Measurements from ENCODE around the gene AGPAT4. TPM values are rescaled to one million over a fixed set of nuclear protein-coding genes. Genes with fewer than 3 reads are reported as not detected.
A peak's percentile ranks its signal among the peaks of the same experiment; 100 is the strongest.

Gene AGPAT4
- total RNA-seq, 2 donors from 2014 or later, result 3.6 to 9.2 TPM

DNA sequence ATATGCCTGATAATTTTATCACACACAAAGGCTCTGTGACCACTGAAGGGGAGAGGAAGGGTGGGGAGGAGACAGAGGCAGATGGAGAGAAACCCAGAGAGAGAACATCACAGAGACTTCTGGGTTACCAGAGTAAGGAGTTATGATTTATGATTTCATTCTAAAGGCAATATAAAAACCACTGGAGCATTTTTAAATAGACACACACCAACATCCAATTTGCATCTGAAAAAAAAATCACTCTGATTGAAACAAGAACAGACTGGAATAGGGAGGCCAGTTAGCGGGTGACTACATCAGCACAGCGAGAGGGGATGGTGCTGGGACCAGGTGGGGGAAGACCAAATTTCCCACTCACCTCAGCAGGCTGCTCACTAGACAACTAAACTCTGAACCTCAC is 104.8 kb downstream of the AGPAT4 start:
- TF ChIP-seq CTCF (IDR thresholded peaks at IDR 0.05), result no peak
- intact Hi-C loops (cut with DNase I), result no loop called here

GRCh38 chr6:161168281-161168891 is 105.5 kb downstream of the AGPAT4 start:
- Histone ChIP-seq H3K9ac (ENCODE audit: low read depth in 2 of 2, low read length in 2 of 2) (no peak overlapping the region), H3K9me3 (no peaks in the 10 kb centered on the region), H3K4me3 (no peak overlapping the region), H3K36me3 (no peaks in the 10 kb centered on the region), H3K4me1 (no peaks in the 10 kb centered on the region), H3K27ac (no peak overlapping the region), H3K27me3 (no peaks in the 10 kb centered on the region)
- DNase-seq, result peak; percentile 27
- TF ChIP-seq CTCF (IDR thresholded peaks at IDR 0.05), result no peak
- intact Hi-C loops (cut with DNase I), result no loop called here

More for the DNA sequence above, 104.8 kb downstream of the AGPAT4 start:
- no peaks in the 10 kb centered on the region for H3K9me3 ChIP-seq
- no peak overlapping the region for H3K4me3 ChIP-seq
- no peaks in the 10 kb centered on the region for H3K27me3 ChIP-seq
- no peaks in the 10 kb centered on the region for H3K4me1 ChIP-seq
- DNase-seq, result no peak
- H3K36me3 ChIP-seq, result no peaks in the 10 kb centered on the region
- H3K27ac ChIP-seq, result no peak overlapping the region
- no peak overlapping the region for H3K9ac ChIP-seq (ENCODE audit: low read depth in 2 of 2, low read length in 2 of 2)

- Histone ChIP-seq H3K36me3 (no peaks in the 10 kb centered on the region), H3K4me1 (no peaks in the 10 kb centered on the region), H3K27ac (no peak overlapping the region), H3K4me3 (no peak overlapping the region), H3K27me3 (no peaks in the 10 kb centered on the region), H3K9ac (ENCODE audit: low read depth in 2 of 2, low read length in 2 of 2) (no peak overlapping the region), H3K9me3 (no peaks in the 10 kb centered on the region)
- no peak for DNase-seq
- TF ChIP-seq CTCF (IDR thresholded peaks at IDR 0.05), result no peak
- intact Hi-C loops (cut with DNase I), result no loop called here
These were observed 107.2 kb downstream of the AGPAT4 start for GRCh38 chr6:161166677-161167076.

DNA sequence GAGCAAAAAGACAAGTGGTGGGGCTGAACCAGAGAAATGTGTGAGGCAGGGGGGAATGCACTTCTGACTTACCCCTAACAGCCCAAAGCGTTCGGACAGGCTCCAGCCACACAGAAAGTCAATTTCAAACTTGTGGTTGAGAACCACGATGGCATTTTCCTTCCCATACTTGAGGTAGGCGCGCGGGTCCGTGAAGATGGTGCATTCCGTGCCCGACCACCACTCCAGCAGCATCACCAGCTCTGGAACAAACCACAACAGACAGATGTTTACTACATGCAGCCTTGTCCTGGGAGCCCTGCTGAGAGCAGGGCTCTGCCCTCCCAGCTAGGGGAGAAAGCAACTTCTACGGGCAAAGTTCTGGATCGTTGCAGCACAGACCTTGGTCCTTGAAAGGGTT is 107.7 kb downstream of the AGPAT4 start:
- Histone ChIP-seq H3K9me3 (no peaks in the 10 kb centered on the region), H3K9ac (ENCODE audit: low read depth in 2 of 2, low read length in 2 of 2) (no peak overlapping the region)
- intact Hi-C loops (cut with DNase I), result no loop called here

DNA sequence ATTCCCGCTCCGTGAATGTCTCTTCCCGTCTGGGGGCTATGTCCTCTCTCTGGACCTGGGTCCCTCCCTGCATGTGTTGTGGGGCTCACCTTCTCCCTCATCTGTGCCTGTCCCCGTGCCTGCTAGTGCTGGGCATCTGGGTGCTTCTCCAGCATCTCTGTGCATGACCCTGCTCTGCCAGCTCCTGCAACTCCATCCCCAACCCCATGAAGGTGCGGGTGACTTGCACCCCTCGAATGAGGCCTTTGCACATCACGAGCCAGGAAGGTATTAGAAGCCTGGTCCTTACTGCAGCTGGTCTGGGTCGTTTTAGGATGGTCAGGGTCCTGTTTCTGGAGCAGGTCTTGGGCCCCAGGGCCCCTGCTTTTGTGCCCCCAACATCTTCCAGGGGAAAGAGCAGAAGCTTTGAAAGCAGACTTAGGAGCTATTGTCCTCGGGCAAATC is 109.7 kb downstream of the AGPAT4 start:
- H3K27me3 ChIP-seq, result no peaks in the 10 kb centered on the region
- no peaks in the 10 kb centered on the region for H3K36me3 ChIP-seq
- H3K4me1 ChIP-seq, result no peaks in the 10 kb centered on the region
- no peak overlapping the region for H3K27ac ChIP-seq
- intact Hi-C loops (cut with DNase I), result no loop called here
- no peaks in the 10 kb centered on the region for H3K9me3 ChIP-seq
- H3K9ac ChIP-seq (ENCODE audit: low read depth in 2 of 2, low read length in 2 of 2), result no peak overlapping the region
- TF ChIP-seq CTCF (IDR thresholded peaks at IDR 0.05), result no peak
- no peak overlapping the region for H3K4me3 ChIP-seq
- DNase-seq, result no peak

More for the DNA sequence above, 107.7 kb downstream of the AGPAT4 start:
- no peak for TF ChIP-seq CTCF (IDR thresholded peaks at IDR 0.05)
- Histone ChIP-seq H3K27ac (no peak overlapping the region), H3K36me3 (no peaks in the 10 kb centered on the region), H3K27me3 (no peaks in the 10 kb centered on the region), H3K4me1 (no peaks in the 10 kb centered on the region), H3K4me3 (no peak overlapping the region)
- DNase-seq, result no peak
